HEK293T (cell line): ENCODE measurements around the gene THOC7.

Source experiments
- ELF4 ChIP-seq: fragments of 450-650 bp; IDR thresholded peaks from 2 replicates; pipeline ENCODE4 v1.6.1; 2017; ENCODE audit warnings: antibody characterized with exemption
- FOXK2 ChIP-seq: fragments of 450-650 bp; IDR thresholded peaks from 2 replicates; pipeline ENCODE4 v1.6.1; 2016; ENCODE audit warnings: mild to moderate bottlenecking
- FOXM1 ChIP-seq: fragments of 450-650 bp; IDR thresholded peaks from 2 replicates; pipeline ENCODE4 v1.6.1; 2017; ENCODE audit warnings: mild to moderate bottlenecking, borderline replicate concordance
- LEF1 ChIP-seq: fragments of 450-650 bp; IDR thresholded peaks from 2 replicates; pipeline ENCODE4 v1.6.1; 2017; ENCODE audit warnings: mild to moderate bottlenecking, borderline replicate concordance
- SUZ12 ChIP-seq: fragments of 450-650 bp; IDR thresholded peaks from 2 replicates; pipeline ENCODE4 v1.6.1; 2016; ENCODE audit warnings: mild to moderate bottlenecking

DNA sequence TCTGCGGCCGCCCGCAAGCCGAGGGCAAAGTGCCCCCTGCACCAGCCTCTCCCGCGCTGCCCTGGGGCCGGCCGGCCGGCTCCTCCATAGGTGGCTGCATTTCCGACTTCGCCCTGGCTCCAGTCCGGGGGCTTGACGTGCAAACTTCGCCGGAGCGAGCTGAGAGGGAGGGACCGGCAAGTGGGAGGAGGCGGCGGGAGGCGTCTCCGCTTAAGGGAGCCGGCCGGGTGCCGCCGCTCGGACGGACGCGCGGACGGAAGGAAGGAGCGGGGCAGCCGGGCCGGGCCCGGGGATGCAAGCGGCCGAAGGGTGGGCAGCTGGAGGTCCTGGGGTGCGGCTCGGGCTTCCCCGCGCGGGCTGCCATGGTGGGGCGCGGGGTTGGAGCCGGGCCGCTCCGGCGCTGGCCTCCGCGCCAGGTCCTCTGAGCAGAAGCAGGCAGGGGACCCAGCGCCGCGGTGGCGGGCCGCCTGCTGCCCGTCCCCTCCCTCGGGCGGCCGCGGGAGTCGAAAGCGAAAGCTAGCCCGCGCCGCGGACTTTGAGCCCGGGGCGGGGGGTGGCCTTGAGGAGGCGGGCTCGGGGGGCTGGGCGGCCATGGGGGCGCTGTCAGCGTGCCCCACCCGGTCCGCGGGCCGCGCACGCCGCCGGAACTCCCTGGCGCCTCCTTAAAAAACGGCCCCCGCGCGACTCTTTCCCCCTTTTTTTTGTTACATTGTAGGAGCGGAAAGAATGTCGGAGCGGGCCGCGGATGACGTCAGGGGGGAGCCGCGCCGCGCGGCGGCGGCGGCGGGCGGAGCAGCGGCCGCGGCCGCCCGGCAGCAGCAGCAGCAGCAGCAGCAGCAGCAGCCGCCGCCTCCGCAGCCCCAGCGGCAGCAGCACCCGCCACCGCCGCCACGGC is 48.5 kb upstream of the THOC7 start, which contains the start of gene SCAANT1:
- TF ChIP-seq FOXK2 (no peak), LEF1 (no peak), FOXM1 (0 out of 2 replicates have a peak, but pooled peaks have one; percentile 37), ELF4 (no peak), SUZ12 (no peak)
